Astrocyte of the cerebellum (primary cell): Measurements from ENCODE around the gene CDK8.

ENCODE experiments used
- DNase-seq: peaks from one replicate; pipeline ENCODE4 v3.0.0-alpha.2; 2011; ENCODE audit warnings: low read depth
- H3K4me3 ChIP-seq: 2 replicates; pipeline ENCODE4 v1.5.1; 2011; ENCODE audit warnings: mild to moderate bottlenecking, low read depth, low read length, moderate library complexity
- CTCF ChIP-seq: IDR thresholded peaks from 2 replicates; pipeline ENCODE4 v1.5.1; 2012; ENCODE audit warnings: low read length, low read depth, moderate library complexity, mild to moderate bottlenecking; ENCODE audit errors: missing control alignments
- in situ Hi-C: cut with HindIII; loops from 2 replicates; pipeline ENCODE4 v1.10.0; 2017; ENCODE audit warnings: low sequenced_read_pairs

Gene CDK8

DNA sequence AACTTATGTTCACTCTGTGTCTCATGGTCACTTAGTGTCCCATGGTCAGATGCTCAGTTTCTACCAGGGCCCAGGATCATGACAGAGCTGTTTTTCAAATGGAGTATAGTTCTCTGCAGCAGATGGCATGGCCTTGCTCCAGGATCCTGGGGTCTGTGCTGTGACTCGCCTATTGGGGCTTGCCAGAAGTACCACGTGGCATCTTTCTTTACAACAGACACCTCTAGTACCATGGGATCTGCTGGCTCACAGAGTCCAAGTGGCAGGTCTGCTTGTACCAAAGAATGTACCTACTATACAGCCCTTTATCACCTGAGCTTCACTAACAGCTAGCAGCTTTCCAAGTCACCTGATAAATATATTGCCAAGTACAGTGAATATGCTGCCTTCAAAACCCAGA lies 25.8 kb upstream of the CDK8 start:
- H3K4me3 ChIP-seq, result no peak overlapping the region
- DNase-seq, result no peak
- in situ Hi-C loops, result no loop called here
- no peak for TF ChIP-seq CTCF

DNA sequence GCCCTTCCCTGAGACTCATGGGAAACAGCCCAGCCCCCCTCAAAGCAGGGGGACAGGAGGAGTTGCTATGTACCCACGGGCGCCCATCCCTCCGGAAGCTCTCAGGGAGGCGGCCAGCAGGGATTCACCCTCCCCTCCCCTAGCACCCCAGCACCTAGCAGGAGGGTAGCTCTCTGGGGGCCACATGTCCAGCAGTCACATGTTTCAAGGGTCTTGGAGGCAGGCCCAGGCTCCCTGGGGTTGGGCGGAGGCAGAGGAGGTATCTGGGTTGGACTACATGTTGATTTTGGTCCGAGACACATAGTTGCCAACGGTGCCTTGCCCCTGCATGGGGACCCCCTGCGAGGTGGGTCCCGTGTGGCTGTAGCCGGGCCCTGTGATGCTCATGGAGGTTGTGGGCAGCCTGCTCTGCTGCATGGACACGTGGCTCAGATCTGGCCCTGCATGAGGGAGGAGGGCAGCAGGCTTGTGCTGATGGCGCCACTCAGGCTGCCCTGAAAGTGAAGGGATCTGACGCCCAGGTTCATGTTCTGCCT lies 24.8 kb upstream of the CDK8 start:
- no peak overlapping the region for H3K4me3 ChIP-seq
- in situ Hi-C loops, result no loop called here
- DNase-seq, result no peak
- no peak for TF ChIP-seq CTCF

DNA sequence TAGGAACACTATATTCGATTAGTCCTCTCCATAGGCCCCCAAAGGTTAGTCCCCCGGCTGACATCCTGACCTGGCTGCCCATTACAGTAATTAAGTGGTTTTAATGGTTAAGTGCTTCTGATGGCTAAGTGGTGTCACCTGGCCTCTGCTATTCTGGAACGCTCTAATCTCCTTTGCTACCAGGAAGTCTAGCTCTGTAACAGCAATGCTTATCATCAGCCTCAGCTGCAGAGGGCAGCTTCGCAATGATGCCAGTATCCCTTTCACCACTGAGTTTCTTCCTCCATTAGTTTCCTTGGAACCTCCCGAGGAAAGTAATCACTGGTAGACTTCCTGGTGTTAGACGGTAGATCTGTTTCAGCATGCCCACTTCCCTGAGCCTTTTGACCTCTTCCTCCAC lies 23.2 kb upstream of the CDK8 start:
- in situ Hi-C loops, result no loop called here
- TF ChIP-seq CTCF, result no peak
- DNase-seq, result no peak
- no peak overlapping the region for H3K4me3 ChIP-seq

DNA sequence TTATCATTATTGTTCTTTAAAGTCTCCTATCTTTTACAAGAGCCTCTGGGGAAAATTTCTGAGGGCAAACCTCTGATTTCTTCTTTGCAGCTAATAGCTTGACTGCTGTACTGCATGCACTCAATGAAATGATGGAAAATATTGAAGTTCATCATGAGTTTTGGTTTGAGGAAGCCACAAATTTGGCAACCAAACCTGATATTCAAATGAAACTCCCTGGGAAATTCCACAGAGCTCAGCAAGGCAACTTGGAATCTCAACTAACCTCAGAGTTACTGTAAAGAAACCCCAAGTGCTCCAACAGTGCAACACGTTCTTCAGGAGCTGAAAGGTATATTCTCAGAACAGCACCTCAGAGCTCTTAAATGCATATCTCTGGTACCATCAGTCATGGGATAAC lies 17.6 kb upstream of the CDK8 start:
- H3K4me3 ChIP-seq, result no peak overlapping the region
- TF ChIP-seq CTCF, result no peak
- DNase-seq, result peak; percentile 29
- in situ Hi-C loops, result no loop called here

GRCh38 chr13:26246154-26246553 lies 7.8 kb upstream of the CDK8 start:
- no peak for TF ChIP-seq CTCF
- DNase-seq, result no peak
- H3K4me3 ChIP-seq, result no peak overlapping the region
- in situ Hi-C loops, result no loop called here

- no peak for TF ChIP-seq CTCF
- H3K4me3 ChIP-seq, result no peak overlapping the region
- in situ Hi-C loops, result no loop called here
- DNase-seq, result no peak
Measured at GRCh38 chr13:26247011-26247410, 6.9 kb upstream of the CDK8 start.

DNA sequence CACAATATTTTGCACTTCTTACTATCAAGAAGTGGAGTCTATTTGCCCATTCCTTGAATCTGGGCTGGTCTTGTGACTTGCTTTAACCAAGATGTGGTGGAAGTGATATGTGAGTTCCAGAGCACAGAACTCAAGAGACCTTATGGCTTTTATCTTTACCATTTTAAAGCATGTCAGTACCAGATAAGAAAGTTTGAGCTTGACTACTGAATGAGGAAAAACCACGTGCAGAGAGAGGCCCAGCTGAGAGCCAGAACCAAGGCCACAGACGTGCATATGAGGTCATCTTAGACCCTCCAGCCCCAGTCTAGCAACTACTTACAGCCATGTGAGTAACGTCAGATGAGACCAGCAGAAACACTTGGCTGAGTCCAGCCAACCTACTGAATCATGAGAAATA lies 6.3 kb upstream of the CDK8 start:
- no peak overlapping the region for H3K4me3 ChIP-seq
- no peak for DNase-seq
- no peak for TF ChIP-seq CTCF
- in situ Hi-C loops, result no loop called here
